Mesothelial cell of epicardium (in vitro differentiated cells): Measurements from ENCODE around the gene TUBG2. TPM values are rescaled to one million over a fixed set of nuclear protein-coding genes. Genes with fewer than 3 reads are reported as not detected.

ENCODE experiments used
- DNase-seq, 2 experiments: peaks; one replicate each; pipeline ENCODE4 v3.0.0; 2021; ENCODE audit warnings: low spot score in 2 of 2; ENCODE audit not compliant: unreplicated experiment in 2 of 2
- H3K27ac Mint-ChIP-seq: 2 replicates; pipeline ENCODE4 v1.8.0; 2021; ENCODE audit warnings: mixed read lengths
- H3K27me3 Mint-ChIP-seq: 2 replicates; pipeline ENCODE4 v1.8.0; 2021; ENCODE audit warnings: low read depth, mixed read lengths
- H3K36me3 Mint-ChIP-seq: 2 replicates; pipeline ENCODE4 v1.8.0; 2021; ENCODE audit warnings: mixed read lengths
- H3K4me1 Mint-ChIP-seq: 2 replicates; pipeline ENCODE4 v1.8.0; 2021; ENCODE audit warnings: mixed read lengths
- H3K4me3 Mint-ChIP-seq: 2 replicates; pipeline ENCODE4 v1.8.0; 2021; ENCODE audit warnings: mild to moderate bottlenecking, moderate library complexity, mixed read lengths
- H3K9me3 Mint-ChIP-seq: 2 replicates; pipeline ENCODE4 v1.8.0; 2021; ENCODE audit warnings: mixed read lengths
- CTCF ChIP-seq: fragments of 200-600 bp; sonication (generic); IDR thresholded peaks from one replicate; pipeline ENCODE4 v1.5.0; 2021; ENCODE audit warnings: antibody characterized with exemption; ENCODE audit not compliant: unreplicated experiment
- total RNA-seq: library from RNA; stranded (reverse); gene quantifications from 3 replicates; pipeline ENCODE4 v1.2.1, GENCODE V29; 2021

The TUBG2 gene
- total RNA-seq, 1 donor from 2014 or later = 33.4 TPM

DNA sequence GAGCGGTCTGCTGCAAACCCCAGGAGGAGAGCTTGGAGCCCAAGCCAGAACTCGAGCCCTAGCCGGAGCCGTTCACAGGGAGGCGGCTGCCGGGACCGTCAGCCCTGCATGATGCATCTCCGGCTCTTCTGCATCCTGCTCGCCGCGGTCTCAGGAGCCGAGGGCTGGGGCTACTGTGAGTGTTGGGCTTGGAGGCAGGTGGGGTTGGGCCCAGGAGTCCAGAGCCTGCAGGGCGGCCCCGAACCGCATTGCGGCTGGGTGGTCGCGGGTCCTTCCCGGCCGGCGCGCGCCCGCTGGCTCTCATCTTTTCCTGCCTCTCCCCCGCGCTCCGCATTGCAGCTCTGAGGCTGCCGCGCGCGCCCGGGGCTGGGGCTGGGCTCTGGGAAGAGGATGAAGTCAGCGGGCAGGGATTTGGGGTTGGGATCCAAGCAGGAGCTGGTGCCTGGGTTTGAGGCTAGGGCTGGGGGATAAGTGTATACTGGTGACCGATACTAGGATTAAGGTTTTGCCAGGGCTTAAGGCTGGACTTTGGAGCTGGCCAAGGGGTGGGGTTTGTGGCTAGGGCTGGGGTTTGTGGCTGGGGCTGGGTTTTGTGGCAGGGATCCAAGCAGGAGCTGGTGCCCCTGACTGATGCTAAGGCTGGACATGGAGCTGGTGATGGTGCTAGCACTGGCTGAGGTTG is 23.8 kb downstream of the TUBG2 start:
- H3K27me3 Mint-ChIP-seq = peaks cover 14% of the 10 kb centered on the region
- DNase-seq = peak in 1 of 2 experiments; percentile 71
- no peaks in the 10 kb centered on the region for H3K9me3 Mint-ChIP-seq
- peaks cover 12% of the 10 kb centered on the region for H3K36me3 Mint-ChIP-seq
- peaks cover 33% of the 10 kb centered on the region for H3K4me1 Mint-ChIP-seq
- no peak for TF ChIP-seq CTCF
- H3K4me3 Mint-ChIP-seq = peak overlapping the region; percentile 67
- H3K27ac Mint-ChIP-seq = peak overlapping the region; percentile 90

DNA sequence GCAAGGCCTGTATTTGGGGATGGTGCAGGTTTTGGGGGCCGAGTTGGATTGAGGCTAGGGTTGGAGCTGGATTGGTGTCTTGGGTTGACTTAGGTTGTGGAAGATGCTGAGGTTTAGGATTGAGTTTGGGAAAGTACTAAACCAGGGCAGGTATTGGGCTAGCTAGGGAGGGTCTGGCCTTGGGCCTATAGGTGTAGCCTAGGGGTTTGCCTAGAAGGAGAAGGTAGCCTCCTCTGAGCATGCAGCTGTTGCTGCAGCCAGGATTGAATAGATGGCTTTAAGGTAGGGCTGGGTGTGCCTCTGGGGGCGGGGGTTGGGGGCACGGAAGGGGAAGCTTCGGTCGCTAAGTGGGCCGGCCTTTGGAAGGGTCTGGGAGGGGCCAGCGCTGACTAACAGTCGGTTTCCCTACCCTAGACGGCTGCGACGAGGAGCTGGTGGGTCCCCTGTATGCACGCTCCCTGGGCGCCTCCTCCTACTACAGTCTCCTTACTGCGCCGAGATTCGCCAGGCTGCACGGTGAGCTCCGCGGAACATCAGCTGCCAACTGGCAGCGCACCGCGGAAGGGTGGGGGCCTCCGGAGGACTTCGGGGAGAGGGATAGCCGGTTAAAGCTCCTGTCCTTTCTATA is 24.4 kb downstream of the TUBG2 start:
- H3K36me3 Mint-ChIP-seq = peaks cover 12% of the 10 kb centered on the region
- H3K4me1 Mint-ChIP-seq = peaks cover 30% of the 10 kb centered on the region
- peak overlapping the region; percentile 67 for H3K4me3 Mint-ChIP-seq
- H3K9me3 Mint-ChIP-seq = no peaks in the 10 kb centered on the region
- peak overlapping the region; percentile 90 for H3K27ac Mint-ChIP-seq
- peaks cover 14% of the 10 kb centered on the region for H3K27me3 Mint-ChIP-seq
- no peak for DNase-seq
- TF ChIP-seq CTCF = no peak

DNA sequence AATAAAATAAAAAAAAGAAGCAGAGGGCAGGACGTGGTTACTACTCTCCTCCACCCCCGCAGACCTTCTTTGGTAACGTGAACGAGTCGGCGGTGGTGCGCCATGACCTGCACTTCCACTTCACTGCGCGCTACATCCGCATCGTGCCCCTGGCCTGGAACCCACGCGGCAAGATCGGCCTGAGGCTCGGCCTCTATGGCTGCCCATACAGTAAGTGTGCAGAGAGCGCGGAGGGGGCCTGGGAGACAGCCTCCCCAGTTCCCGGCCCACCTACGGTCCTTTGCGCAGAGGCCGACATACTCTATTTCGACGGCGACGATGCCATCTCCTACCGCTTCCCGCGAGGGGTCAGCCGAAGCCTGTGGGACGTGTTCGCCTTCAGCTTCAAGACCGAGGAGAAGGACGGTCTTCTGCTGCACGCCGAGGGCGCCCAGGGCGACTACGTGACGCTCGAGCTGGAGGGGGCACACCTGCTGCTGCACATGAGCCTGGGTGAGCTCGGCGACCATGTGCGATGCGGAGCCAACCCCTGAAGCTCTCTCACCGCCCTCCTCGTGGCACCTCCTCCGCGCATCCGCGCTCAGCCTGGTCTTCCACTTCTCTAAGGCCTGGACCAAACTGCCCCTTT is 26.0 kb downstream of the TUBG2 start:
- H3K36me3 Mint-ChIP-seq = peaks cover 12% of the 10 kb centered on the region
- DNase-seq = no peak
- no peak overlapping the region for H3K4me3 Mint-ChIP-seq
- no peak overlapping the region for H3K27ac Mint-ChIP-seq
- H3K9me3 Mint-ChIP-seq = no peaks in the 10 kb centered on the region
- peaks cover 14% of the 10 kb centered on the region for H3K27me3 Mint-ChIP-seq
- no peak for TF ChIP-seq CTCF
- H3K4me1 Mint-ChIP-seq = peaks cover 22% of the 10 kb centered on the region

DNA sequence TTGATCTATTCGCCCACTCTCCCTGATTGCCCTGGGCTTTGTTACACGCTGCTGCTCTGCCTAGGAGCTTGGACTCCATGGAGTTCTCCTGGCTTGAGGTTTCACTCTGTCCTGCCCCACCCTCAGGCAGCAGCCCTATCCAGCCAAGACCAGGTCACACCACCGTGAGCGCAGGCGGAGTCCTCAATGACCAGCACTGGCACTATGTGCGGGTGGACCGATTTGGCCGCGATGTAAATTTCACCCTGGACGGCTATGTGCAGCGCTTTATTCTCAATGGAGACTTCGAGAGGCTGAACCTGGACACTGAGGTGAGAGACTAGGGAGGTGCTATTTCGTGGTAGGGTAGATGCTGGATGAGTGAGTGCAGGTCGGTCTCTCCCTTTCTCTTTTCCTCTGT is 26.7 kb downstream of the TUBG2 start:
- peaks cover 16% of the 10 kb centered on the region for H3K4me1 Mint-ChIP-seq
- TF ChIP-seq CTCF = no peak
- H3K27me3 Mint-ChIP-seq = peaks cover 14% of the 10 kb centered on the region

GRCh38 chr17:42686520-42687128 is 27.5 kb downstream of the TUBG2 start:
- peaks cover 14% of the 10 kb centered on the region for H3K27me3 Mint-ChIP-seq
- no peak overlapping the region for H3K4me3 Mint-ChIP-seq
- TF ChIP-seq CTCF = no peak
- peaks cover 13% of the 10 kb centered on the region for H3K4me1 Mint-ChIP-seq
- peaks cover 12% of the 10 kb centered on the region for H3K36me3 Mint-ChIP-seq
- no peak for DNase-seq
- no peak overlapping the region for H3K27ac Mint-ChIP-seq
- H3K9me3 Mint-ChIP-seq = no peaks in the 10 kb centered on the region

More for the DNA sequence above, 26.7 kb downstream of the TUBG2 start:
- Mint-ChIP-seq H3K9me3 (no peaks in the 10 kb centered on the region), H3K4me3 (no peak overlapping the region), H3K36me3 (peaks cover 12% of the 10 kb centered on the region), H3K27ac (no peak overlapping the region)
- DNase-seq = no peak
